ENCODE results near the gene SYT14.

The SYT14 gene

DNA sequence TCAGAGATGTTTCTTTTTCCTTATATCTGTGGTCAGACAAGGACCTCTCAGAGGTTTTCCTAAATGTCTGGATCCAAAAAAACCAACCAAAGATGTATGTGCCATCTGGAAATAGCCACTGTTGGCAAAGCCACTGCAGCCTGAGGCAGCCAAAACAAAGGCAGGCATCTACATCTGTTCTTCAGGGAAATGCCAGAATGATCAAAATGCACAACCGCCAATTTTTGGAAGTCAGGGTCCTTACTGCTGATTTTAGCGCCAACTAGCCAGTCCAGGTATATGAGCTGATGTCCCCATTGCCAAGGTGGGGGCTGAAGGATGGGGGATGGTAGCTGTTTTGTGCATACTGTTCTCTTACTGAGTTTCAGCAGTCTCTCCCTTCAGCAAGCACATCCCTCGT is 45.9 kb downstream of the SYT14 start:
- TF ChIP-seq CTCF (IDR thresholded peaks at IDR 0.05; ENCODE audit: borderline replicate concordance, insufficient read depth, low read depth, low read length) = no peak
- no peak overlapping the region for H3K4me3 ChIP-seq (ENCODE audit: low read depth, low read length)

DNA sequence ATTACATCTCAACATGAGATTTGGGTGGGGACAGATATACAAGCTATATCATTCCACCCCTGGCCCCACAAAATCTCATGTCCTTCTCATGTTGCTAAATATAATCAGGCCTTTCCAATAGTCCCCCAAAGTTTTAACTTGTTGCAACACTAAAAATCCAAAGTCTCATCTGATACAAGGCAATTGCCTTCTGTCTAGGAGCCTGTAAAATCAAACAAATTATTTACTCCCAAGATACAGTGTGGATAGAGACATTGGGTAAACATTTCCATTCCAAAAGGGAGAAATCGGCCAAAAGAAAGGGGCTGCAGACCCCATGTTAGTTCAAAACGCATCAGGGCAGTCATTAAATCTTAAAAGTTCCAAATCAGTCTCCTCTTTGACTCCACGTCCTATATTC is 47.0 kb downstream of the SYT14 start:
- no peak overlapping the region for H3K4me3 ChIP-seq (ENCODE audit: low read depth, low read length)
- no peak for TF ChIP-seq CTCF (IDR thresholded peaks at IDR 0.05; ENCODE audit: borderline replicate concordance, insufficient read depth, low read depth, low read length)

- no peak for TF ChIP-seq CTCF (IDR thresholded peaks at IDR 0.05; ENCODE audit: borderline replicate concordance, insufficient read depth, low read depth, low read length)
- no peak overlapping the region for H3K4me3 ChIP-seq (ENCODE audit: low read depth, low read length)
Measured at GRCh38 chr1:209988706-209989105, 50.7 kb downstream of the SYT14 start.

DNA sequence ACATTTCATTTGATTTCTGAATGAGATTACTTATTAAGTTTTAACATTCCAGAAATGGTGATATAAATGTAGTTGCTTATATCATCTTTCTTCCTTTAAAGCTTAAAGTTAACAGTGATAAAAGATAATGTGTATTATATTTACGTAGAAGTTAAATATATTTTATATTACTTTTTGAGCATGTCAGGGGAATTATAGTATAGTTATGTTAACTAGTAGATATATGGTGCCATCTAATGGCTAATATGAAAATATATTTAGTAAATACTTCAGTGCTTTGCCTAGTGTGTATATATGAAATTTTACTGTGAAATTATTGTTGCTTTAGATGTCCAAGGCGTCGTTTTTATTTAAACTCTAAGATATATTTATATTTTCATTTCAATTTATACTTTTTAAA is 51.5 kb downstream of the SYT14 start:
- no peak for TF ChIP-seq CTCF (IDR thresholded peaks at IDR 0.05; ENCODE audit: borderline replicate concordance, insufficient read depth, low read depth, low read length)
- H3K4me3 ChIP-seq (ENCODE audit: low read depth, low read length) = no peak overlapping the region

GRCh38 chr1:209993061-209993830 is 55.2 kb downstream of the SYT14 start:
- no peak for TF ChIP-seq CTCF (IDR thresholded peaks at IDR 0.05; ENCODE audit: borderline replicate concordance, insufficient read depth, low read depth, low read length)
- no peak overlapping the region for H3K4me3 ChIP-seq (ENCODE audit: low read depth, low read length)

GRCh38 chr1:209996348-209996747 is 58.3 kb downstream of the SYT14 start:
- H3K4me3 ChIP-seq (ENCODE audit: low read depth, low read length) = no peak overlapping the region
- no peak for TF ChIP-seq CTCF (IDR thresholded peaks at IDR 0.05; ENCODE audit: borderline replicate concordance, insufficient read depth, low read depth, low read length)

GRCh38 chr1:209999005-209999404 is 61.0 kb downstream of the SYT14 start:
- no peak overlapping the region for H3K4me3 ChIP-seq (ENCODE audit: low read depth, low read length)
- TF ChIP-seq CTCF (IDR thresholded peaks at IDR 0.05; ENCODE audit: borderline replicate concordance, insufficient read depth, low read depth, low read length) = no peak
